ENCODE measurements around the gene TMSB4X. TPM values are rescaled to one million over a fixed set of nuclear protein-coding genes. Genes with fewer than 3 reads are reported as not detected.

TMSB4X gene
- 1,000 to 10,000 TPM; 3,844 to 4,288 TPM for total RNA-seq

- H3K27ac ChIP-seq: peak within 1 kb of the TSS; percentile 92
- no peaks in the 10 kb centered on the region for H3K36me3 ChIP-seq
- H3K4me3 ChIP-seq: peak within 1 kb of the TSS; percentile 61
- H3K27me3 ChIP-seq: no peaks in the 10 kb centered on the region
- H3K9ac ChIP-seq (ENCODE audit: low read depth in 2 of 2, low read length in 2 of 2): peak within 1 kb of the TSS; percentile 85 to 92
- TF ChIP-seq, protein P1, sequence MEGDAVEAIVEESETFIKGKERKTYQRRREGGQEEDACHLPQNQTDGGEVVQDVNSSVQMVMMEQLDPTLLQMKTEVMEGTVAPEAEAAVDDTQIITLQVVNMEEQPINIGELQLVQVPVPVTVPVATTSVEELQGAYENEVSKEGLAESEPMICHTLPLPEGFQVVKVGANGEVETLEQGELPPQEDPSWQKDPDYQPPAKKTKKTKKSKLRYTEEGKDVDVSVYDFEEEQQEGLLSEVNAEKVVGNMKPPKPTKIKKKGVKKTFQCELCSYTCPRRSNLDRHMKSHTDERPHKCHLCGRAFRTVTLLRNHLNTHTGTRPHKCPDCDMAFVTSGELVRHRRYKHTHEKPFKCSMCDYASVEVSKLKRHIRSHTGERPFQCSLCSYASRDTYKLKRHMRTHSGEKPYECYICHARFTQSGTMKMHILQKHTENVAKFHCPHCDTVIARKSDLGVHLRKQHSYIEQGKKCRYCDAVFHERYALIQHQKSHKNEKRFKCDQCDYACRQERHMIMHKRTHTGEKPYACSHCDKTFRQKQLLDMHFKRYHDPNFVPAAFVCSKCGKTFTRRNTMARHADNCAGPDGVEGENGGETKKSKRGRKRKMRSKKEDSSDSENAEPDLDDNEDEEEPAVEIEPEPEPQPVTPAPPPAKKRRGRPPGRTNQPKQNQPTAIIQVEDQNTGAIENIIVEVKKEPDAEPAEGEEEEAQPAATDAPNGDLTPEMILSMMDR (IDR thresholded peaks at IDR 0.05): no peak
- intact Hi-C loops (cut with DNase I): loop anchor here (10.0 kb wide), 1 partner anchor 110 kb away; no protein-coding TSS in a partner anchor
- H3K4me1 ChIP-seq: no peaks in the 10 kb centered on the region
- no peaks in the 10 kb centered on the region for H3K9me3 ChIP-seq
- peak; percentile 90 for DNase-seq
Measured at GRCh38 chrX:12974796-12975669, at the start of gene TMSB4X. Gene TMSB4X (plus strand): TSS chrX:12975110.

- Histone ChIP-seq H3K4me1 (no peaks in the 10 kb centered on the region), H3K27me3 (no peaks in the 10 kb centered on the region), H3K9ac (ENCODE audit: low read depth in 2 of 2, low read length in 2 of 2) (no peak overlapping the region), H3K9me3 (no peaks in the 10 kb centered on the region), H3K4me3 (no peak overlapping the region), H3K36me3 (no peaks in the 10 kb centered on the region), H3K27ac (no peak overlapping the region)
- TF ChIP-seq, protein P1 (IDR thresholded peaks at IDR 0.05): no peak
- no peak for DNase-seq
- intact Hi-C loops (cut with DNase I): no loop called here
Measured at GRCh38 chrX:12929701-12930100, 45.2 kb upstream of the TMSB4X start.

DNA sequence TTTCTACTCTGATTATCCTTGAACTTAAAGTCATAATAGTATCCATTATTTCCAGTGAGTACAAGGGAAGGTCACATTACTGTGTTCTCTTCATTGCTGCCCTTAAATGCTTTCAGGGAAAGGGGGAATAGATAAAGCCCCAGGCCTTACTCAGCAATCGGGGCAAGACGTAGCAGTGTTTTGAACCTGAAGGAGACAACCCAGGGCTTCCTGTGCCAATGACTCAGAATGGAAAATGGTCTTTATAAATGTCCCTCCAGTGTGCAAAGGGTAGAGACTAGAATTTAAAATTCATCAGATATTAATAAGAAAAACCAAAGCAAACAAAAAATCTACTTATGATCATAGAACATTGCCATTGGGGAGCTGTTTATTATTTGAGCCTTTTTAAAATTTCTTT is 44.8 kb upstream of the TMSB4X start:
- Histone ChIP-seq H3K27me3 (no peaks in the 10 kb centered on the region), H3K27ac (no peak overlapping the region), H3K4me3 (no peak overlapping the region), H3K9ac (ENCODE audit: low read depth in 2 of 2, low read length in 2 of 2) (no peak overlapping the region), H3K9me3 (no peaks in the 10 kb centered on the region), H3K36me3 (no peaks in the 10 kb centered on the region), H3K4me1 (no peaks in the 10 kb centered on the region)
- intact Hi-C loops (cut with DNase I): no loop called here
- no peak for DNase-seq
- TF ChIP-seq, protein P1 (IDR thresholded peaks at IDR 0.05): no peak

DNA sequence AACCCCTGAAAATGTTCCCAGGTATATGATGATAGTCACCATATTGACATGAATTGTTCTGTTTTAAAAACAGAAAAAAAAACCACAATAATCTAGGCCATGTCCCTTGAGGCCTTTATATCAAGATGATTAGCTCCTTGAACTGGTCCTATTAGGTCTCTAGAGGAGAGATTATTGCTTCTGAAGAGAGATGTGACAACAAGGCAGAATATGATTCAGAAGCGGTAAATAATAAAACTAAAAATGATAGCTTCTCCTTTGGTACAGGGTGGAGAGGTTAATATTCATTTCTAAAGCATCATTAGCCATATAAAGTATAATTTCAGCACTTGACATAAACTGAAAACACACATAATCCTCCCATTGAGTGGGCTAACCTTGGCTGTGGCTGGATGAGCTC is 42.7 kb upstream of the TMSB4X start:
- Histone ChIP-seq H3K4me1 (no peaks in the 10 kb centered on the region), H3K9ac (ENCODE audit: low read depth in 2 of 2, low read length in 2 of 2) (no peak overlapping the region), H3K4me3 (no peak overlapping the region), H3K9me3 (no peaks in the 10 kb centered on the region), H3K27me3 (no peaks in the 10 kb centered on the region), H3K27ac (no peak overlapping the region), H3K36me3 (no peaks in the 10 kb centered on the region)
- no peak for DNase-seq
- TF ChIP-seq, protein P1 (IDR thresholded peaks at IDR 0.05): no peak
- intact Hi-C loops (cut with DNase I): no loop called here

DNA sequence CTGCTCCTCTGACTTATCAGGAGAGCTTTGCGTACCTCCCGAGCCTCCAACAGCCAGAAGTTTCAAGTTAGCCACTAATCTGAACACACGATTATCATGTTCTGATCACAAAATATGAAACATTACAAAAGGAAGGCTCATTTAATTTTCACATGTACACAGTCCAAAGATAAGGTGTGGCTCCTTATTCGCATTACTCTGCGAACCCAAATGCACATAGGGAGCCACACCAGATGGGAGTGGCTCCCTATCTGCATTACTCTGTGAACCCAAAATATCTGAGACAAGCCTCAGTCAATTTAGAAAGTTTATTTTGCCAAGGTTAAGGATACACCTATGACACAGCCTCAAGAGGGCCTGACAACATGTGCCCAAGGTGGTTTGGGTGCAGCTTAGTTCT is 40.1 kb upstream of the TMSB4X start:
- H3K27ac ChIP-seq: no peak overlapping the region
- H3K9ac ChIP-seq (ENCODE audit: low read depth in 2 of 2, low read length in 2 of 2): no peak overlapping the region
- no peaks in the 10 kb centered on the region for H3K4me1 ChIP-seq
- no peak for DNase-seq
- no peaks in the 10 kb centered on the region for H3K9me3 ChIP-seq
- no peaks in the 10 kb centered on the region for H3K27me3 ChIP-seq
- H3K4me3 ChIP-seq: no peak overlapping the region
- no peaks in the 10 kb centered on the region for H3K36me3 ChIP-seq
- TF ChIP-seq, protein P1 (IDR thresholded peaks at IDR 0.05): no peak
- intact Hi-C loops (cut with DNase I): no loop called here

Data from colonic mucosa (tissue), 4 donors.